ENCODE results near the gene LETM1. TPM values are rescaled to one million over a fixed set of nuclear protein-coding genes. Genes with fewer than 3 reads are reported as not detected.

LETM1 gene
- total RNA-seq, 4 donors from 2014 or later: 23.2 to 40.3 (median 33.6) TPM

- TF ChIP-seq POLR2A (IDR thresholded peaks at IDR 0.05) (no peak), CTCF (IDR thresholded peaks at IDR 0.05 in 4 of 5, conservative IDR thresholded peaks at IDR 0.05 in 1 of 5) (no peak)
- intact Hi-C loops (cut with DNase I; ENCODE audit: low total_unique reads): no loop called here
- Histone ChIP-seq H3K9me3 (no peaks in the 10 kb centered on the region), H3K27ac (no peak overlapping the region), H3K4me3 (no peak overlapping the region), H3K27me3 (no peaks in the 10 kb centered on the region), H3K4me1 (no peaks in the 10 kb centered on the region), H3K36me3 (no peaks in the 10 kb centered on the region)
- in situ Hi-C loops (cut with MboI; ENCODE audit: low sequenced_read_pairs in 4 of 4): no loop called here
- ATAC-seq (no peak), DNase-seq (no peak)
Measured at GRCh38 chr4:1777822-1778641, 77.9 kb downstream of the LETM1 start.

GRCh38 chr4:1776521-1777161 lies 79.3 kb downstream of the LETM1 start:
- in situ Hi-C loops (cut with MboI; ENCODE audit: low sequenced_read_pairs in 4 of 4): no loop called here
- TF ChIP-seq CTCF (IDR thresholded peaks at IDR 0.05 in 4 of 5, conservative IDR thresholded peaks at IDR 0.05 in 1 of 5) (no peak), POLR2A (IDR thresholded peaks at IDR 0.05) (no peak)
- DNase-seq: no peak

GRCh38 chr4:1775731-1776500 lies 80.0 kb downstream of the LETM1 start:
- H3K27me3 ChIP-seq: no peaks in the 10 kb centered on the region
- H3K27ac ChIP-seq: no peak overlapping the region
- no peaks in the 10 kb centered on the region for H3K36me3 ChIP-seq
- no peaks in the 10 kb centered on the region for H3K9me3 ChIP-seq
- no peak for DNase-seq
- H3K4me1 ChIP-seq: no peaks in the 10 kb centered on the region
- in situ Hi-C loops (cut with MboI; ENCODE audit: low sequenced_read_pairs in 4 of 4): no loop called here
- no peak for ATAC-seq
- no peak overlapping the region for H3K4me3 ChIP-seq
- TF ChIP-seq CTCF (IDR thresholded peaks at IDR 0.05 in 4 of 5, conservative IDR thresholded peaks at IDR 0.05 in 1 of 5) (no peak), POLR2A (IDR thresholded peaks at IDR 0.05) (no peak)
- intact Hi-C loops (cut with DNase I; ENCODE audit: low total_unique reads): no loop called here

More at GRCh38 chr4:1776521-1777161, 79.3 kb downstream of the LETM1 start:
- Histone ChIP-seq H3K9me3 (no peaks in the 10 kb centered on the region), H3K36me3 (no peaks in the 10 kb centered on the region), H3K4me1 (no peaks in the 10 kb centered on the region), H3K27ac (no peak overlapping the region), H3K4me3 (no peak overlapping the region), H3K27me3 (no peaks in the 10 kb centered on the region)
- intact Hi-C loops (cut with DNase I; ENCODE audit: low total_unique reads): no loop called here
- ATAC-seq: no peak

- peaks cover 0 to 4% (median 0%) of the 10 kb centered on the region in 3 donors for H3K27me3 ChIP-seq
- no peak for ATAC-seq
- no peaks in the 10 kb centered on the region for H3K4me1 ChIP-seq
- no peaks in the 10 kb centered on the region for H3K9me3 ChIP-seq
- intact Hi-C loops (cut with DNase I; ENCODE audit: low total_unique reads) (no loop called here), in situ Hi-C loops (cut with MboI; ENCODE audit: low sequenced_read_pairs in 4 of 4) (no loop called here)
- no peak overlapping the region for H3K27ac ChIP-seq
- DNase-seq: no peak
- H3K36me3 ChIP-seq: no peaks in the 10 kb centered on the region
- TF ChIP-seq POLR2A (IDR thresholded peaks at IDR 0.05) (no peak), CTCF (IDR thresholded peaks at IDR 0.05 in 4 of 5, conservative IDR thresholded peaks at IDR 0.05 in 1 of 5) (no peak)
- H3K4me3 ChIP-seq: no peak overlapping the region
Measured at GRCh38 chr4:1773754-1774153, 82.2 kb downstream of the LETM1 start.

All from gastrocnemius medialis (tissue), 4 donors.